OCI-LY7 (cell line): Measurements from ENCODE around the gene SIPA1L3.

ENCODE experiments used
- EZH2phosphoT487 ChIP-seq: fragments of 200-600 bp; sonication (generic); IDR thresholded peaks from 2 replicates; pipeline ENCODE4 v1.6.1; 2018; ENCODE audit warnings: low read depth, borderline replicate concordance, mild to moderate bottlenecking, mixed run types, antibody characterized with exemption, low read length, moderate library complexity, mixed read lengths
- TF ChIP-seq, protein P1 (sequence below): fragments of 200-600 bp; sonication (generic); conservative IDR thresholded peaks from 2 replicates; pipeline ENCODE4 v1.5.1; 2014; ENCODE audit warnings: mild to moderate bottlenecking, antibody characterized with exemption, low read length, moderate library complexity, mixed read lengths

DNA sequence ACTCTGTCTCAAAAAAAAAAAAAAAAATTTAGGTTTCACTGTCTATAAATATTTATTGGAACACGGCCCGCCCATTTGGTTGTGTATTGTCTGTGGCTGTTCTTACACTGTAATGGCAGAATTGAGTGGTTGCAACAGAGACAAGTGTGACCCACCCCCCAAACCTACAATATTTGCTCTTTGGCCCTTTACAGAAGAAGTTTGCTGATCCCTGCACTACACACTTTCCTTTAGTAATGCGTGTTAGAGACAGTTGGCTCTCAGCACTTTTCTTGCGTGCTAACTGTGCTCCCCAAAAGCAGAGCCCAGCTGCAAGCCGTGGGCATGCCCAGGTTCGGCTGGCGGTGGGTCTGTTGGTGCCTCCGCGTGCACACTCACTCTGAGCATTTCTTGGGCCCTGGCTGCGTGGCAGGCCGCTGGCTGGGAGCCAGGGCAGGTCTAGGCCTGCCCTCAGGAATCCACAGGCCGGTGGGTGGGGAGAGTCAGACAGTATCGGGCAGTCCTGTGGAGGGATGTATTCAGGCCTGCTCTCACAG is 72.6 kb downstream of the SIPA1L3 start:
- no peak for TF ChIP-seq EZH2phosphoT487
- TF ChIP-seq, protein P1, sequence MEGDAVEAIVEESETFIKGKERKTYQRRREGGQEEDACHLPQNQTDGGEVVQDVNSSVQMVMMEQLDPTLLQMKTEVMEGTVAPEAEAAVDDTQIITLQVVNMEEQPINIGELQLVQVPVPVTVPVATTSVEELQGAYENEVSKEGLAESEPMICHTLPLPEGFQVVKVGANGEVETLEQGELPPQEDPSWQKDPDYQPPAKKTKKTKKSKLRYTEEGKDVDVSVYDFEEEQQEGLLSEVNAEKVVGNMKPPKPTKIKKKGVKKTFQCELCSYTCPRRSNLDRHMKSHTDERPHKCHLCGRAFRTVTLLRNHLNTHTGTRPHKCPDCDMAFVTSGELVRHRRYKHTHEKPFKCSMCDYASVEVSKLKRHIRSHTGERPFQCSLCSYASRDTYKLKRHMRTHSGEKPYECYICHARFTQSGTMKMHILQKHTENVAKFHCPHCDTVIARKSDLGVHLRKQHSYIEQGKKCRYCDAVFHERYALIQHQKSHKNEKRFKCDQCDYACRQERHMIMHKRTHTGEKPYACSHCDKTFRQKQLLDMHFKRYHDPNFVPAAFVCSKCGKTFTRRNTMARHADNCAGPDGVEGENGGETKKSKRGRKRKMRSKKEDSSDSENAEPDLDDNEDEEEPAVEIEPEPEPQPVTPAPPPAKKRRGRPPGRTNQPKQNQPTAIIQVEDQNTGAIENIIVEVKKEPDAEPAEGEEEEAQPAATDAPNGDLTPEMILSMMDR: no peak
